Stimulated activated CD4-positive, alpha-beta T cell treated with anti-CD3 and anti-CD28 coated beads, TNF-alpha, amount 100 ng/mL, for 1 hour (primary cell): ENCODE measurements around the gene SLC26A3.

Experiments used
- DNase-seq, 3 donors: peaks; one replicate each; pipeline ENCODE4 v3.0.0-alpha.2; 2020; ENCODE audit warnings: low read depth in 3 of 3, low spot score in 1 of 3

The SLC26A3 gene

DNA sequence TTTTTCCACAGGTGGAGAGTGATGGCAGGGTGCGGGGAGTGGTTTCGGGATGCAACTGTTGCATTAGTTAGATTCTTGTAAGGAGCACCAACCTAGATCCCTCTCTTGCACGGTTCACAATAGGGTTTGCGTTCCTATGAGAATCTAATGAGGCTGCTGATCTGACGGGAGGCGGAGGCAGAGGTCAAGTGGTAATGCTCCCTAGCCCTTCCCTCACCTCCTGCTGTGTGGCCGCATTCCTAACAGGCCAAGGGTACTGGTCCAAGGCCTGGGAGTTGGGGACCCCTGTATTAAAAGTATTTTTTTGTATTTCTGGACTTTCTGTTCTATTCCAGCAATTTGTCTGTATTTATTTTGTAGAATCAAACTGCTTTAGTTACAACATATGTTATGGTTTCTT, 51.9 kb downstream of the SLC26A3 start:
- no peak for DNase-seq

DNA sequence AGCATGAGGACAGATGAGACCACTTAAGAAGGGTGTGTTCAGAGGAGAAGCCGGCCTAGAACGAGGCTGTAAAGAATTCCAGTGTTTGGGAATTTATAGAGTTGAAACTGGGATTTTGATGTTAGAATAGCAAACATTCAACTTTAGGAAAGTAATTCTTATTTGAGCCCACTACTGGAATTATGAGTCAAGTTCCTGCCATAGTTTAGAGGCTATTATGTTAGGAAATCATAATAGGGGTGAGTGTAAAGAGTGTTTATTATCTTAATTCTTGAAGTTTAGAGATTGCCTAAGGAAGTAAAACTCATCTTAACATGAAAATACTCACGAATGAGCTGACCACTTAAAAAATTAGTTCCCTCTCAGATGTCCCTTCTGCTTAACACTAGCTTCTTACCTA, 57.0 kb downstream of the SLC26A3 start:
- no peak for DNase-seq

DNA sequence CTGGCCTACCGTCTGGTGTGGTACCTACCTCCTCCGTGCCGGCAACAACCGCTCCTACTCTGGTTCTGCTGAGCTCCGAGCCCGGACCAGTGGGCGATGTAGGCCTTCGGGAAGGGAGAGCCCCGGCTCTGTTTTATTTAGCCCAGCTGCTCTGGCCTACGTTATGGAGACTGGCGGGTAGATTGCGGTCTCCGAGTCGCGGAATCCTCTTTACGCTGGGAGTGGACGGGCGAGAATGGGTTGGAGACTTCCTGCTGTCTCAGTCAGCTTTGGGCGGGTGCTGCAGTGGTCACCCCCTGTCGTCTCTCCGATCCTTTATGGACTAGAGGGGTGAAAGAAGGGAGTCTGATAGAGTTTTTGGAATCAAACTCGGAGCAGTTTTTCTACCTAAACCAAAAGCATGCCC, 58.7 kb downstream of the SLC26A3 start:
- no peak for DNase-seq

DNA sequence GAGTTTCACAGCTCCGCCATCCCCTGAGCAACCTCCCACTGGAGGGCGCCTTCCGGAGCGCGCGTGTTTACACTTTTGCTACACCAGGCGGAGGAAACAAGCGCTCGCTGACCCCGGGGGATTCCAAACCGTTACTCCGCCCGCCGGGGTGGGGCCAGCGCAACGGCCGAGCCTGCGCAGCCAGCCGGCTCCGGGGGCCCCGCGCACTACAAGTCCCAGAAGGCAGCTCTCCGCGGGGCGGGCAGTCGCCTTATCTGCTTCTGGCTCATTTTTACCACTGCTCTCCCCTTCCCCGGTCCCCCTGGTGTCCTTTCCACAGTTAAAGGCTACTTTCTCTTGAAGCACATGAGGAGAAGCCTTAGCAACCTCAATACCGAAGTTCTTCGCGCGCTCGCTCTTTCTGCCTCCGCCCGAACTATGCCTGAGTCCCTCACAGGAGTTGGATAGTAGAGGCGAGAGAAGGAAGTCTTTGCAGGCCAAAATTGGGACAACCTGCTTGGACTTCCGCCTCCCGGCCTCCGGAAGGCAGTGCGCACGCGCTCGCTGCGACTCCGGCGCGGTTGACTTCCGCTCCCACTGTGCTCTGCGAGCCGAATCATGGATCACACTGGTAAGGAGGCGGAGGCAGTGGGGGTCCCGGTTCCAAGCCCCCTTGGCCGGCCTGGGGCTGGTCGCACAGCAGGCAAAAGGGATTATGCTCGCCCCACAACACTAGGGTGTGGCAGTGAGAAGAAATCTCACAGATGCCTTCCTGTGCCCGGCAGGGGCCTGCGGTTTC, 59.3 kb downstream of the SLC26A3 start, which contains the start of gene CBLL1:
Gene CBLL1 (plus strand): TSS at position 576 of the 778 bp plus-strand sequence. CDS start 22 bp downstream, at position 598.
- DNase-seq: peak; percentile 91 to 96 (median 94)

DNA sequence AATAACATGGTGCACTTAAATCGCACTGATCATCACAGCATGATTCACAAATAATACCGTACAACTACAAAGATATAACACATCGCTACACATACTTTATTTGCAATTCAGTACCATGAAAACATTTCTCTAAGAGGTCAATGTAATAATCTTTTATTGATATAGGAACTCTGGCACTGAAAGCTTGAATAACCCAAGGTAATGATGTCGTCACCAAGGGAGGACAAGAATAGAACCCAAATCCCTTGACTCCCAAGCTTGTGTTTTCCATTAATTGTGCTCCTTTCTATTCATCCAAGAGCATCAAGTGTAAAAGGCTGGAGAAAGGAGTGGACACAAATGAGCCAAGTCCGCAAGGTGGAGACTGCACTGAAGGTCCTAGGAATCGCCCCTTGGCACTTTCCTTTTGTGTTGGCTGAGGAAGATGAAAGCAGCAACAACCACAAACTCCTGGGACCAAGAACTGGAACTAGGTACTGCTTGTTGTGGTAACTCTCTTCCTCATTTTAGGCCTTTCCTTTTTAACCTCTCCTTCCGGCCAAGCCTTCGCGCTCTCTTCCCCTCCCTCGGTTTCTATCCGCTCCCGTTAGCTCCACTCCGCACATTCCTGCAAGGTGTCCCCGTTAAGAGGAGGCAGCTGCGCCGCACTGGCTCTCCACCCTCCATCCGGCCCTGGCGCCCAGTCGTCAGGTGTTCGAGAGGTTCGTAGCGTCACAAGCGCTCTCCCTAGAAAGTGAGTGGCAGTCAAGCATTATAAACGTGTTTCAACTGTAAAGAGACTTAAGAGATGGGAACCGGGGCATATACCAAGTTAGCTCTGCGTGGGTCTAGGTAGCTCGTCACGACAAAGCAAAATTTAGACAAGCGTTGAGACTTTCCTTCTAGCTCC, 60.1 kb downstream of the SLC26A3 start:
- DNase-seq: no peak

DNA sequence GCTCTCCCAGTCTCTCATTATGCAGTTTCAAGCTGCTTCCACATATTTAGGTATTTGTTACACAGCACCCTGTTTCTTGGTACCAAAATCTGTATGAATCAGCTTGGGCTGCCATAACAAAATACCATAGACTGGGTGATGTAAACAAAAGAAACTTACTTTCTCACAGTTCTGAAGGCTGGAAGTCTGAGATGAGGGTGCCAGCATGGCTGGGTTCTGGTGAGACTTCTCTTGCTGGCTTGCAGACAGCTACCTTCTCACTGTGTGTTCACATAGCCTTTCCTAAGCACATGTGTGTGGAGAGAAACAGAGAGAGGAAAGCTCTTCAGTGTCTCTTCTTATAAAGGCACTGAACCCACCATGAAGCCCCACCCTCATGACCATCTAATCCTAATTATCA, 74.7 kb downstream of the SLC26A3 start:
- DNase-seq: no peak

GRCh38 chr7:107726356-107727130, 76.5 kb downstream of the SLC26A3 start:
- no peak for DNase-seq

DNA sequence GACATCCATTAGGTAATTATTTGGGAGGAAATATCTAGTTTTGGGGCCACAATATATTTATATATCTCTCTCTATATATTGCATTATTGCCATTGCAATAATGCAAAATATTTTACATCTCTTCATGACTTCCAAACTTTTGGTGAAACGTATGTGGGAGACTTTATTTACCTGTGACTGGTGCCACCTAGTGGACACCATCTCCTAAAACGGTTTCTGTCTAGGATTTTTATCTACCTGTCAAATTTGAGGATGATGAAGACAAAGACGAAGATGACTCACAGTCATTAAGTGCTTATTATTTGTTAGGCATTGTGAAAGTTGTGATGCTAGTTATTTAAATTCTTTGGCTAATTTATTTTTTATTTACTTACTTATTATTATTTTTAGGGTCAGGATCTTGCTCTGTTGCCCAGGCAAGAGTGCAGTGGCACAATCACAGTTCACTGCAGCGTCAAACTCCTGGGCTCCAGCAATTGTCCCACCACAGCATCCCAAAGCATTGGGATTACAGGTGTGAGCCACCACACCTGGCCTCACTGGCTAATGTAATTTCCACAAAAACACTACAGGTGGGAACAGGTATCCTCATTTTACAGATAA, 77.8 kb downstream of the SLC26A3 start:
- no peak for DNase-seq

DNA sequence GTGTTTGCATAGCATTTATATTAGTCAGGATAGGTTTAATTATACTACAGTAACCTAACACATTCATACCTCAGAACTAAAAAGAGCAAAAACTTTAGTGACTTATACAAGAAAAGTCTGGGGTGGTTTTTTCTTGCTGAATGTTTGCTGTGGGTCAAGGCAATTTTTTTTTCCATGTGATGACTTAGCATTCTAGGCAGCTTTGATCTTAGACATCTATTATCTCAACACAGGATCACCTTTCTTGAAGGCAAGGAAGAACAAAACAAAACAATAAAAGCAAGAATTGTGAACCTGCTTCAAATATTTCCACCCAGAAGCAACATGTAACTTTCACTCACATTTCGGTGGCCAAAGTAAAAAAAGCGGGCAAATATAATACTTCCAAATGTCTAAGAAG, 79.8 kb downstream of the SLC26A3 start:
- no peak for DNase-seq

- DNase-seq: no peak
Measured at GRCh38 chr7:107721286-107721685, 81.7 kb downstream of the SLC26A3 start.

- DNase-seq: no peak
Measured at GRCh38 chr7:107718456-107719193, 84.4 kb downstream of the SLC26A3 start.

DNA sequence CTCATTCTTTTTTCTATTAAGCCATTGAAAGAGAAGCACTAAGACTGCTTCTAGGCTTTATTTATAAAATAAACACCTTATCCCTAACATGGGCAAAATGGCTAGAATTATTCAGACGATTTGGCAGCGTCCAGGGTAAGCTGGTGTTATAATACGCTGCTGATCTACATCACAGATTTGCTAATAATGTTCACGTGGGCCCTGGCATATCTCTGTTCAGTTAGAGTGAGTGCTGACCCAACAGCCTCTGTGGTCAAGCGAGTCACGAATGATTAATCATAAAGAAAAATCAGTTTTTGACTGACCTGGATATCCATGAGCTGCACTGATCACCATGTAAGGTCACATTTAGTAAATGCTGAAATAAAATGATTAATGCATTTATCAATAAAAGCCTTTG, 87.5 kb downstream of the SLC26A3 start:
- DNase-seq: no peak
